ENCODE results near the gene FKBP6.

FKBP6 gene

DNA sequence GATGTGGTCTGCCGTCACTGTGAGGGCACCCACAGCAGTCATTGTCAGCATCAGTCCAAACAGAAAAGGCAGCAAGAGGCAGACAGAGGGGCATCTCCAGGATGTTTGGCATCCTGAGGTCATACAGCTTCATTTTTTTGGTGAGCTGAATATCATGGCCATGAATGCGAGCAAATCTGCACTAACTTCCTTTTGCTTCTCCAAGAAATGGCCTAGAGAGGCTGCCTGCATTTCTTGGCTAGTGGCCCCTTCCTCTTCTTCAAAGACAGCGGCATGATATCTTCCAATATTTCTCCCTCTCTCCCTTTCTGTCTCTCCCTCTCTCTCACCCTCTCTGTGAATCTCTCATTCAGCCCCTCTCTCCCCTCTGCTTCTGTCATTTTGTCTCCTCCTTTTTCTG, 24.8 kb downstream of the FKBP6 start:
- TF ChIP-seq FOXP2 (optimal IDR thresholded peaks at IDR 0.05; ENCODE audit: borderline replicate concordance, extremely low read depth, extremely low read length, insufficient read depth) (no peak), TAF1 (IDR thresholded peaks at IDR 0.05; ENCODE audit: borderline replicate concordance, insufficient read depth, low read length) (no peak), POLR2AphosphoS5 (IDR thresholded peaks at IDR 0.05; ENCODE audit: low read depth, low read length) (no peak), SIN3A (IDR thresholded peaks at IDR 0.05; ENCODE audit: borderline replicate concordance, insufficient read depth, low read length) (no peak)
- TF ChIP-seq, protein P1, sequence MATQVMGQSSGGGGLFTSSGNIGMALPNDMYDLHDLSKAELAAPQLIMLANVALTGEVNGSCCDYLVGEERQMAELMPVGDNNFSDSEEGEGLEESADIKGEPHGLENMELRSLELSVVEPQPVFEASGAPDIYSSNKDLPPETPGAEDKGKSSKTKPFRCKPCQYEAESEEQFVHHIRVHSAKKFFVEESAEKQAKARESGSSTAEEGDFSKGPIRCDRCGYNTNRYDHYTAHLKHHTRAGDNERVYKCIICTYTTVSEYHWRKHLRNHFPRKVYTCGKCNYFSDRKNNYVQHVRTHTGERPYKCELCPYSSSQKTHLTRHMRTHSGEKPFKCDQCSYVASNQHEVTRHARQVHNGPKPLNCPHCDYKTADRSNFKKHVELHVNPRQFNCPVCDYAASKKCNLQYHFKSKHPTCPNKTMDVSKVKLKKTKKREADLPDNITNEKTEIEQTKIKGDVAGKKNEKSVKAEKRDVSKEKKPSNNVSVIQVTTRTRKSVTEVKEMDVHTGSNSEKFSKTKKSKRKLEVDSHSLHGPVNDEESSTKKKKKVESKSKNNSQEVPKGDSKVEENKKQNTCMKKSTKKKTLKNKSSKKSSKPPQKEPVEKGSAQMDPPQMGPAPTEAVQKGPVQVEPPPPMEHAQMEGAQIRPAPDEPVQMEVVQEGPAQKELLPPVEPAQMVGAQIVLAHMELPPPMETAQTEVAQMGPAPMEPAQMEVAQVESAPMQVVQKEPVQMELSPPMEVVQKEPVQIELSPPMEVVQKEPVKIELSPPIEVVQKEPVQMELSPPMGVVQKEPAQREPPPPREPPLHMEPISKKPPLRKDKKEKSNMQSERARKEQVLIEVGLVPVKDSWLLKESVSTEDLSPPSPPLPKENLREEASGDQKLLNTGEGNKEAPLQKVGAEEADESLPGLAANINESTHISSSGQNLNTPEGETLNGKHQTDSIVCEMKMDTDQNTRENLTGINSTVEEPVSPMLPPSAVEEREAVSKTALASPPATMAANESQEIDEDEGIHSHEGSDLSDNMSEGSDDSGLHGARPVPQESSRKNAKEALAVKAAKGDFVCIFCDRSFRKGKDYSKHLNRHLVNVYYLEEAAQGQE (IDR thresholded peaks at IDR 0.05; ENCODE audit: insufficient read depth in 1 of 2, low read depth in 2 of 2, low read length in 2 of 2), result no peak

DNA sequence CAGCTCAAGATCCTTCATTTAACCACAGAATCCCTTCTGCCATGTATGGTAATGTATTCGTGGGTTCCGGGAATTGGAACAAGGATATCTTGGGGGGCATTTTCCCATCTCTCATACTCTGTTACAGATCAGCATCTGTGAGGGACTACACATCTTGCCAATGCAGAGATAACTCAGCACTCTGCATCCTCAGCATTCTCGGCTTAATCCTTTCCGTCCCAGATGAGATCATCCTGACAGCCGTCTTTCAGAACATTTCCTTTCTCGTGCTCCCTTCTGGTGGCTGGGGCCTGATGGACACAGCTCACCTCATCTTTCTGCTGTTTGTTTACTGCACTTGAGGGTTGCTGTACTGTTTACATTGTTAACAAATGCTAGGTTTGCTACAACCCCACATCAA, 25.3 kb downstream of the FKBP6 start:
- TF ChIP-seq POLR2AphosphoS5 (IDR thresholded peaks at IDR 0.05; ENCODE audit: low read depth, low read length) (no peak), SIN3A (IDR thresholded peaks at IDR 0.05; ENCODE audit: borderline replicate concordance, insufficient read depth, low read length) (no peak), FOXP2 (optimal IDR thresholded peaks at IDR 0.05; ENCODE audit: borderline replicate concordance, extremely low read depth, extremely low read length, insufficient read depth) (no peak), TAF1 (IDR thresholded peaks at IDR 0.05; ENCODE audit: borderline replicate concordance, insufficient read depth, low read length) (no peak)
- TF ChIP-seq, protein P1 (IDR thresholded peaks at IDR 0.05; ENCODE audit: insufficient read depth in 1 of 2, low read depth in 2 of 2, low read length in 2 of 2), result no peak

DNA sequence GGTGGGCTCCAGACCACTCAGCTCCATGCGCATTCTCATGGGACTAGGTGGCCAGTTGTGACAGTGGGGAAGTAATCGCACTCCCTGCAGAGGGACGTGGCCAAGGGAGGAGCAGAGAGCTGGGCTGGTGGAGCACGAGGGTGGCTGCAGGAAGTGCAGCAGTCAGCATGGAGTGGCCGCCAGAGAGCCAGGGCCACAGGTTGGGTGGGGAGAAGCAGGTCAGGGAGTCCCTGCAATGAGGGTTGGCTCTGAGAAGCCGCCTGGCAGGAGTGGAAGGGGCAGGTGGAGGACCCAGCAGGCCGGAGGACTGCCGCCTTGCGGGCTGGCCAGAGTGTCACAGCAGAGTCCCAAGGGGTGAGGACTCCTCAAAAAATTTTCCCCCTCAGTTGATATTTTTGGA, 26.2 kb downstream of the FKBP6 start:
- TF ChIP-seq POLR2AphosphoS5 (IDR thresholded peaks at IDR 0.05; ENCODE audit: low read depth, low read length) (no peak), FOXP2 (optimal IDR thresholded peaks at IDR 0.05; ENCODE audit: borderline replicate concordance, extremely low read depth, extremely low read length, insufficient read depth) (no peak), TAF1 (IDR thresholded peaks at IDR 0.05; ENCODE audit: borderline replicate concordance, insufficient read depth, low read length) (no peak), SIN3A (IDR thresholded peaks at IDR 0.05; ENCODE audit: borderline replicate concordance, insufficient read depth, low read length) (no peak)
- TF ChIP-seq, protein P1 (IDR thresholded peaks at IDR 0.05; ENCODE audit: insufficient read depth in 1 of 2, low read depth in 2 of 2, low read length in 2 of 2), result no peak

DNA sequence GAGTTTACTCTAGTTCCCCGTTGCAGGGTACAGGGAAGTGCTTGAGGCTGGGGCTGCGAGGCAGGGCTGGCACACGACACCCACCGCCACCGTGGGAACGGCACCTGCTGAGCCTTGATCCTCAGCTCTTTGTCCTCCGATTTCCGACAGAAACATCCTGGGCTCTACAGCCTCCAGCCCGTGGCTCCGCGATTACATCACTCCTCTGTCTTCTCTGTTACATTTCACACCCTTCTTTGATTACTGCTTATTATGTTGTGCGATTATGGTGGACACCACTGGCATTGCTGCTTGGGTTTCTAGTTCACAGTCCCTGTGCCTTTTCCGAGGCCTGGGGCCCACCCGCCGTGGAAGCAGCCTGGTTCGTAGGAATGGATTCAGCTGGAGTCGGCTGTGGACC, 26.9 kb downstream of the FKBP6 start:
- no peak for TF ChIP-seq POLR2AphosphoS5 (IDR thresholded peaks at IDR 0.05; ENCODE audit: low read depth, low read length)
- TF ChIP-seq TAF1 (IDR thresholded peaks at IDR 0.05; ENCODE audit: borderline replicate concordance, insufficient read depth, low read length), result no peak
- no peak for TF ChIP-seq FOXP2 (optimal IDR thresholded peaks at IDR 0.05; ENCODE audit: borderline replicate concordance, extremely low read depth, extremely low read length, insufficient read depth)
- TF ChIP-seq, protein P1 (IDR thresholded peaks at IDR 0.05; ENCODE audit: insufficient read depth in 1 of 2, low read depth in 2 of 2, low read length in 2 of 2), result no peak
- no peak for TF ChIP-seq SIN3A (IDR thresholded peaks at IDR 0.05; ENCODE audit: borderline replicate concordance, insufficient read depth, low read length)

DNA sequence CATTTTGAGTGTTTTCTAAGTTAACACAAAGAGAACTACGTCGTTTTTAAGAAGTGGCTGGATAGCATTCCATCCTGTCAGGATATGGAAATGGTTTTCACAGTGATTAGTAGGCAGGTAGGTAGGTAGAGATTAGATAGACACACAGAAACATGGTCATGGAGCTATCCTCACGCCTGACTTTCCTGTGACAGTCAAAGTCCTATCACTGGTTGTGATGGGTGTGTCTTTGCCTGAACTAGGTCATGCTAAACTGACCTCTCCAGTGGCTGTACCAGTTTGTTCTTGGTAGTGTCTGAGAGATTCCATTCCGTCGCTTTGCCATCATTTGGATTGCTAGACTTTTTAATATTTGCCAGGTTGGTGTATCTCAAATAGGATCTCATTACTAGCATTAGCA, 28.2 kb downstream of the FKBP6 start:
- TF ChIP-seq SIN3A (IDR thresholded peaks at IDR 0.05; ENCODE audit: borderline replicate concordance, insufficient read depth, low read length) (no peak), TAF1 (IDR thresholded peaks at IDR 0.05; ENCODE audit: borderline replicate concordance, insufficient read depth, low read length) (no peak), FOXP2 (optimal IDR thresholded peaks at IDR 0.05; ENCODE audit: borderline replicate concordance, extremely low read depth, extremely low read length, insufficient read depth) (no peak), POLR2AphosphoS5 (IDR thresholded peaks at IDR 0.05; ENCODE audit: low read depth, low read length) (no peak)
- TF ChIP-seq, protein P1 (IDR thresholded peaks at IDR 0.05; ENCODE audit: insufficient read depth in 1 of 2, low read depth in 2 of 2, low read length in 2 of 2), result no peak
